Stimulated activated memory B cell treated with anti-CD40 and anti-IgM and Interleukin-4, amounts not matched to agents 10 μg/mL and 1 μg/mL and 100 μg/mL, for 72 hours (primary cell): ENCODE results near the gene MCM5.
"Not testable (repeated sequence)": the region's sequence is repeated elsewhere in the genome, so short reads cannot be mapped to it uniquely, and the experiment has no call there.

Source experiments
- ATAC-seq: fragments of 150-1000 bp; cut with Tn5 transposase; 2 replicates; pipeline ENCODE4 v1.10.0; 2021
- H3K27ac Mint-ChIP-seq: one replicate; pipeline ENCODE4 v1.8.0; 2022; ENCODE audit warnings: mild to moderate bottlenecking, mixed read lengths
- H3K27me3 Mint-ChIP-seq: one replicate; pipeline ENCODE4 v1.8.0; 2022; ENCODE audit warnings: mixed read lengths
- H3K36me3 Mint-ChIP-seq: one replicate; pipeline ENCODE4 v1.8.0; 2022; ENCODE audit warnings: mixed read lengths
- H3K4me1 Mint-ChIP-seq: one replicate; pipeline ENCODE4 v1.8.0; 2022; ENCODE audit warnings: mixed read lengths
- H3K4me3 Mint-ChIP-seq: one replicate; pipeline ENCODE4 v1.8.0; 2022; ENCODE audit warnings: mild to moderate bottlenecking, moderate library complexity, mixed read lengths
- H3K9me3 Mint-ChIP-seq: one replicate; pipeline ENCODE4 v1.8.0; 2022; ENCODE audit warnings: mixed read lengths

Gene MCM5

GRCh38 chr22:35430897-35431322 is 31.0 kb downstream of the MCM5 start:
- Mint-ChIP-seq H3K4me1 (peaks cover 8% of the 10 kb centered on the region), H3K4me3 (no peak overlapping the region), H3K36me3 (peaks cover 57% of the 10 kb centered on the region), H3K9me3 (peaks cover 5% of the 10 kb centered on the region), H3K27me3 (no peaks in the 10 kb centered on the region), H3K27ac (no peak overlapping the region)
- ATAC-seq: peak; percentile 79

GRCh38 chr22:35431483-35432227 is 31.7 kb downstream of the MCM5 start:
- Mint-ChIP-seq H3K27ac (no peak overlapping the region), H3K36me3 (peaks cover 63% of the 10 kb centered on the region), H3K4me1 (peaks cover 10% of the 10 kb centered on the region), H3K9me3 (peaks cover 5% of the 10 kb centered on the region), H3K27me3 (no peaks in the 10 kb centered on the region), H3K4me3 (no peak overlapping the region)
- no peak for ATAC-seq

GRCh38 chr22:35432228-35432905 is 32.4 kb downstream of the MCM5 start:
- peaks cover 11% of the 10 kb centered on the region for H3K4me1 Mint-ChIP-seq
- peaks cover 70% of the 10 kb centered on the region for H3K36me3 Mint-ChIP-seq
- H3K27ac Mint-ChIP-seq: no peak overlapping the region
- H3K4me3 Mint-ChIP-seq: no peak overlapping the region
- ATAC-seq: no peak
- H3K9me3 Mint-ChIP-seq: peaks cover 5% of the 10 kb centered on the region
- no peaks in the 10 kb centered on the region for H3K27me3 Mint-ChIP-seq

GRCh38 chr22:35434061-35434710 is 34.2 kb downstream of the MCM5 start:
- Mint-ChIP-seq H3K36me3 (peaks cover 87% of the 10 kb centered on the region), H3K9me3 (peaks cover 18% of the 10 kb centered on the region), H3K27me3 (no peaks in the 10 kb centered on the region), H3K4me3 (no peak overlapping the region), H3K4me1 (peaks cover 11% of the 10 kb centered on the region), H3K27ac (no peak overlapping the region)
- ATAC-seq: no peak

GRCh38 chr22:35435201-35435740 is 35.3 kb downstream of the MCM5 start:
- ATAC-seq: no peak
- Mint-ChIP-seq H3K36me3 (peaks cover 83% of the 10 kb centered on the region), H3K4me1 (peaks cover 10% of the 10 kb centered on the region), H3K9me3 (peaks cover 21% of the 10 kb centered on the region), H3K27ac (peak overlapping the region; percentile 24), H3K4me3 (no peak overlapping the region), H3K27me3 (no peaks in the 10 kb centered on the region)

- H3K27ac Mint-ChIP-seq: no peak overlapping the region
- H3K4me1 Mint-ChIP-seq: peaks cover 10% of the 10 kb centered on the region
- no peak for ATAC-seq
- peaks cover 21% of the 10 kb centered on the region for H3K9me3 Mint-ChIP-seq
- H3K36me3 Mint-ChIP-seq: peaks cover 88% of the 10 kb centered on the region
- H3K27me3 Mint-ChIP-seq: no peaks in the 10 kb centered on the region
- no peak overlapping the region for H3K4me3 Mint-ChIP-seq
These were observed 36.5 kb downstream of the MCM5 start for GRCh38 chr22:35436421-35436820.

- Mint-ChIP-seq H3K27me3 (no peaks in the 10 kb centered on the region), H3K4me1 (peaks cover 10% of the 10 kb centered on the region), H3K36me3 (peaks cover 88% of the 10 kb centered on the region), H3K4me3 (no peak overlapping the region), H3K9me3 (peaks cover 21% of the 10 kb centered on the region), H3K27ac (no peak overlapping the region)
- no peak for ATAC-seq
These were observed 37.1 kb downstream of the MCM5 start for GRCh38 chr22:35437049-35437448.

- H3K27me3 Mint-ChIP-seq, H3K4me3 Mint-ChIP-seq, ATAC-seq, H3K27ac Mint-ChIP-seq: not testable (repeated sequence)
- Mint-ChIP-seq H3K4me1 (peaks cover 10% of the 10 kb centered on the region), H3K9me3 (peaks cover 16% of the 10 kb centered on the region), H3K36me3 (peaks cover 80% of the 10 kb centered on the region)
These were observed 38.9 kb downstream of the MCM5 start for GRCh38 chr22:35438673-35439364.

GRCh38 chr22:35439365-35439717 is 39.4 kb downstream of the MCM5 start:
- no peak overlapping the region for H3K27ac Mint-ChIP-seq
- peaks cover 10% of the 10 kb centered on the region for H3K4me1 Mint-ChIP-seq
- H3K4me3 Mint-ChIP-seq: no peak overlapping the region
- peaks cover 16% of the 10 kb centered on the region for H3K9me3 Mint-ChIP-seq
- H3K27me3 Mint-ChIP-seq: no peaks in the 10 kb centered on the region
- H3K36me3 Mint-ChIP-seq: peaks cover 80% of the 10 kb centered on the region
- no peak for ATAC-seq

GRCh38 chr22:35440129-35440528 is 40.2 kb downstream of the MCM5 start:
- H3K4me3 Mint-ChIP-seq: no peak overlapping the region
- no peak overlapping the region for H3K27ac Mint-ChIP-seq
- H3K4me1 Mint-ChIP-seq: peaks cover 10% of the 10 kb centered on the region
- no peaks in the 10 kb centered on the region for H3K27me3 Mint-ChIP-seq
- H3K36me3 Mint-ChIP-seq: peaks cover 73% of the 10 kb centered on the region
- H3K9me3 Mint-ChIP-seq: peaks cover 16% of the 10 kb centered on the region
- no peak for ATAC-seq

GRCh38 chr22:35441489-35442100 is 41.7 kb downstream of the MCM5 start:
- Mint-ChIP-seq H3K27me3 (no peaks in the 10 kb centered on the region), H3K4me1 (peaks cover 6% of the 10 kb centered on the region), H3K9me3 (peaks cover 16% of the 10 kb centered on the region), H3K4me3 (no peak overlapping the region), H3K27ac (no peak overlapping the region), H3K36me3 (peaks cover 66% of the 10 kb centered on the region)
- no peak for ATAC-seq

- Mint-ChIP-seq H3K36me3 (peaks cover 63% of the 10 kb centered on the region), H3K27ac (no peak overlapping the region), H3K4me3 (no peak overlapping the region), H3K4me1 (peaks cover 4% of the 10 kb centered on the region), H3K9me3 (peaks cover 16% of the 10 kb centered on the region), H3K27me3 (no peaks in the 10 kb centered on the region)
- ATAC-seq: no peak
These were observed 42.5 kb downstream of the MCM5 start for GRCh38 chr22:35442471-35442870.

GRCh38 chr22:35443338-35443737 is 43.4 kb downstream of the MCM5 start:
- no peak overlapping the region for H3K27ac Mint-ChIP-seq
- no peak overlapping the region for H3K4me3 Mint-ChIP-seq
- H3K27me3 Mint-ChIP-seq: no peaks in the 10 kb centered on the region
- no peak for ATAC-seq
- H3K36me3 Mint-ChIP-seq: peaks cover 61% of the 10 kb centered on the region
- peaks cover 12% of the 10 kb centered on the region for H3K9me3 Mint-ChIP-seq
- H3K4me1 Mint-ChIP-seq: peaks cover 13% of the 10 kb centered on the region

GRCh38 chr22:35443790-35444684 is 44.1 kb downstream of the MCM5 start:
- Mint-ChIP-seq H3K36me3 (peaks cover 60% of the 10 kb centered on the region), H3K4me1 (peaks cover 15% of the 10 kb centered on the region), H3K27me3 (no peaks in the 10 kb centered on the region), H3K9me3 (peaks cover 5% of the 10 kb centered on the region), H3K4me3 (no peak overlapping the region), H3K27ac (no peak overlapping the region)
- no peak for ATAC-seq
